Thymus (tissue), 11 donors: Measurements from ENCODE around the gene OR7G1. TPM values are rescaled to one million over a fixed set of nuclear protein-coding genes. Genes with fewer than 3 reads are reported as not detected.

Experiments
- DNase-seq, 9 donors: peaks; one replicate each; pipeline ENCODE4 v3.0.0-alpha.2; 2013; ENCODE audit warnings: low spot score in 9 of 9, low read depth in 6 of 9, missing footprints in 1 of 9
- H3K27ac ChIP-seq, 2 donors: one replicate each; pipeline ENCODE4 v1.5.1; 2013; ENCODE audit warnings: control low read depth in 1 of 2, low read depth in 1 of 2, low read length in 1 of 2, mild to moderate bottlenecking in 1 of 2, moderate library complexity in 1 of 2
- H3K27me3 ChIP-seq, 2 donors: one replicate each; pipeline ENCODE4 v1.5.1; 2013; ENCODE audit warnings: low read length in 1 of 2; ENCODE audit not compliant: control insufficient read depth in 2 of 2, insufficient read depth in 1 of 2
- H3K36me3 ChIP-seq, 2 donors: one replicate each; pipeline ENCODE4 v1.5.1; 2013; ENCODE audit warnings: low read length in 1 of 2, mild to moderate bottlenecking in 1 of 2, moderate library complexity in 1 of 2; ENCODE audit not compliant: control insufficient read depth in 2 of 2, insufficient read depth in 2 of 2
- H3K4me1 ChIP-seq, 2 donors: one replicate each; pipeline ENCODE4 v1.5.1; 2013; ENCODE audit warnings: low read length in 2 of 2; ENCODE audit not compliant: control insufficient read depth in 2 of 2, insufficient read depth in 2 of 2
- H3K4me3 ChIP-seq, 2 donors: one replicate each; pipeline ENCODE4 v1.5.1; 2013; ENCODE audit warnings: low read length in 2 of 2, control low read depth in 1 of 2, mild to moderate bottlenecking in 1 of 2
- H3K9me3 ChIP-seq, 2 donors: one replicate each; pipeline ENCODE4 v1.5.1; 2013; ENCODE audit warnings: low read length in 1 of 2, mild to moderate bottlenecking in 1 of 2; ENCODE audit not compliant: control insufficient read depth in 2 of 2, insufficient read depth in 1 of 2
- WGBS: extraction: QIAGEN DNeasy Blood & Tissue Kit; methylation state at CpG from one replicate; pipeline ENCODE4 v1.1.7; 2013; 5-methylcytosine and 5-hydroxymethylcytosine counted together
- polyA plus RNA-seq: library from polyadenylated mRNA; stranded (reverse); fragments of 200-250 nt; gene quantifications from one replicate; pipeline ENCODE4 v1.2.3, GENCODE V29; 2013
- total RNA-seq: library from RNA; stranded (reverse); fragments of 120-200 nt; gene quantifications from one replicate; pipeline ENCODE4 v1.2.4, GENCODE V29; 2013
- donor health status: healthy.

The OR7G1 gene
- total and polyA plus RNA-seq, 2 donors: not detected

DNA sequence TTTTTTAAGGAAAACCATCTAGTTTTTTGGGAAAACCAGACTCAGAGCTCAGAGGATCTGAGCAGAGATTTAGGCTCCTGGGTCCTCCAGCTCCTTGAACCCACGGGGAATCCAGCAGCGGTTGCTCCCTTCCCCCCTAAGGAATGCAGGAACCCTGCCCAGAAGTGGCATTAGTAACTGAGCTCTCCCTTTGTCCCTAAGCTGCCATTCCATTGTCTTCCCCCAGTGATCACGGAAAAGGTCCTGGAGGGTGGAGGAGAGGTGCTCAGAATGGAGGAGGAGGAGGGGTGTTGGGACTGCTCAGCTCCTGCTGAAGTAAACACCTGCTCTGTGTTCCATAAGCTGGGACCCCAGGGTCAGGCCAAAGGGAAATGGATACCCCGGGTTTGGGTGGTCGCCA lies 45.5 kb downstream of the OR7G1 start:
- Histone ChIP-seq H3K27ac (no peak overlapping the region), H3K4me3 (no peak overlapping the region), H3K9me3 (no peaks in the 10 kb centered on the region), H3K4me1 (peaks cover 0 to 3% of the 10 kb centered on the region in 2 donors), H3K36me3 (no peaks in the 10 kb centered on the region), H3K27me3 (no peaks in the 10 kb centered on the region)
- WGBS: 72% methylated on average over 5 of the region's 5 CpGs
- DNase-seq: no peak

DNA sequence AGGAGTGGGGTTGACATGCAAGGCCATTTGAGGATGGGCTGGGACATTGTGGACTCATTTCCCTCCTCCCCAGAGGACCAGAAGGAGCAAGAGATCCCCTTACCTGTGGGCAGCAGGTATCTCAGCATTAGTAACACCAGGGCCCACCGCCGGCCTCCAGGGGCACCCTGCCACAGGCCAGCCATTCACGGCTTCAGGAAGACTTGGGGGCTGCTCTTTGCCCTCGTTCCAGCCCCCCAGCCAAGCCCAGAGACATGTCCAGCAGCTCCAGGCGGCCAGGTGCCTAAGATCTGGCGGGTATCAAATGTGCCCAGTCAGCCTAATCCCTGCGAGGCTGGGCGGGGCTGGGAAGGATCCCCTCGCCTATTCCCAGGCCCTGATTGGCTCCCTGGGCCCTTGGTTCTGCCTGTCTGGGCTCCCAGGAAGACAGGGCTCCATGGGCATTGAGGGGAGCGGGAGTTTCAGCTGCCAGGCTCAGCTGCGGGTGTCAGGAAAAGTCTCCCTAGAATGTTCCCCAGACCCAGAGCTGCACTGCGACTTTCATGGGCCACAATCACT lies 50.0 kb downstream of the OR7G1 start:
- no peaks in the 10 kb centered on the region for H3K9me3 ChIP-seq
- no peaks in the 10 kb centered on the region for H3K27me3 ChIP-seq
- WGBS: 76% methylated on average over 12 of the region's 12 CpGs
- H3K4me1 ChIP-seq: no peaks in the 10 kb centered on the region
- no peak overlapping the region for H3K4me3 ChIP-seq
- DNase-seq: no peak
- no peaks in the 10 kb centered on the region for H3K36me3 ChIP-seq
- no peak overlapping the region for H3K27ac ChIP-seq

Other genes starting within 250 kb of the OR7G1 start
- 0.61 TPM for gene MUC16, start 105.4 kb downstream of the OR7G1 start, total RNA-seq
- 7.2 TPM for gene MUC16, start 105.4 kb downstream of the OR7G1 start, polyA plus RNA-seq
- gene OR1M1, start 28.7 kb downstream of the OR7G1 start, total RNA-seq: not detected
- under 0.01 TPM for gene OR1M1, start 28.7 kb downstream of the OR7G1 start, polyA plus RNA-seq
- not detected for gene OR7G2, start 8.3 kb downstream of the OR7G1 start, total RNA-seq
- gene OR7G2, start 8.3 kb downstream of the OR7G1 start, polyA plus RNA-seq: 0.02 TPM
- gene OR7G3, start 11.2 kb upstream of the OR7G1 start, total RNA-seq: not detected
- gene OR7G3, start 11.2 kb upstream of the OR7G1 start, polyA plus RNA-seq: not detected
- gene ZNF317, start 24.6 kb upstream of the OR7G1 start, total RNA-seq: 24.8 TPM
- 44.2 TPM for gene ZNF317, start 24.6 kb upstream of the OR7G1 start, polyA plus RNA-seq
- gene OR7D2, start 63.2 kb upstream of the OR7G1 start, total RNA-seq: under 0.01 TPM
- gene OR7D2, start 63.2 kb upstream of the OR7G1 start, polyA plus RNA-seq: 0.07 TPM
- gene OR7D4, start 103.8 kb upstream of the OR7G1 start, total RNA-seq: not detected
- 0.02 TPM for gene OR7D4, start 103.8 kb upstream of the OR7G1 start, polyA plus RNA-seq
- not detected for gene OR7E24, start 135.2 kb upstream of the OR7G1 start, total RNA-seq
- not detected for gene OR7E24, start 135.2 kb upstream of the OR7G1 start, polyA plus RNA-seq
- 4.5 TPM for gene ZNF699, start 194.1 kb upstream of the OR7G1 start, total RNA-seq
- 1.8 TPM for gene ZNF699, start 194.1 kb upstream of the OR7G1 start, polyA plus RNA-seq
- gene ZNF559, start 208.4 kb upstream of the OR7G1 start, total RNA-seq: 27.7 TPM
- 72.1 TPM for gene ZNF559, start 208.4 kb upstream of the OR7G1 start, polyA plus RNA-seq
- 2.9 TPM for gene ZNF177, start 247.2 kb upstream of the OR7G1 start, total RNA-seq
- gene ZNF177, start 247.2 kb upstream of the OR7G1 start, polyA plus RNA-seq: 13.8 TPM